AG08395 (cell line): ENCODE measurements around the gene CHAF1B.
"Not testable (repeated sequence)": the region's sequence is repeated elsewhere in the genome, so short reads cannot be mapped to it uniquely, and the experiment has no call there.

Experiments
- DNase-seq: peaks from one replicate; pipeline ENCODE4 v3.0.0; 2012; ENCODE audit warnings: mixed read lengths, low spot score

Gene CHAF1B

DNA sequence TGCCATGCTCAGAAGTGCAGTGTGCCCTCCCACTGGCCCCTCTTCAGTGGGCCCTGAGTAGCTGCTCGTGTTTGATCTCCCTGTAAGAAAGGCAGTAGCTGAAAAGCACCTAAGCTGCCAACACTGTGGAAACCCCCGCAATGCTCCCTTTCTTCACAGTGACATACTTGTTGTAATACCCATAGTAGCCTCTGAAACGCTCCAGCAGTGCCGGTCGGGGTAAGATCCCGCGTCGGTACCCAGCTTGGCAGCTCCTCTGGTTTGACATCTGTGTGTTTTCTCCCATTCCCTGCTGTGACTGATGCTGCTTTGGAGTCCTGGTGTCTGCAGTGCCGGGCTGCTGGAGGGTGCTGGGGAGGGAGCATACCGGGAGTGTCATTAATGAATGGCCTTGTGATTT lies 3.6 kb downstream of the CHAF1B start:
- peak; percentile 31 for DNase-seq

DNA sequence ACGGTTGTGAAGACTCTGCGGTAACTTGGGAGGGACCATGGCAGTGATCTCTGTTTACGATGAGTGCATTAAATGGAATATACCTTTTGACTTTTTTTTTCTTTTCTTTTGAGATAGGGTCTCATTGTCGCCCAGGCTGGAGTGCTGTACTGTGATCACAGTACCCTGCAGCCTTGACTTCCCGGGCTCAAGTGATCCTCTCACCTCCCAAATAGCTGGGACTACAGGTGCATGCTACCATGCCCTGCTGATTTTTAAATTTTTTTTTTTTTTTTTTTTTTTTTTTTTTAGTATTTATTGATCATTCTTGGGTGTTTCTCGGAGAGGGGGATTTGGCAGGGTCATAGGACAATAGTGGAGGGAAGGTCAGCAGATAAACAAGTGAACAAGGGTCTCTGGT lies 6.5 kb downstream of the CHAF1B start:
- not testable (repeated sequence) for DNase-seq

DNA sequence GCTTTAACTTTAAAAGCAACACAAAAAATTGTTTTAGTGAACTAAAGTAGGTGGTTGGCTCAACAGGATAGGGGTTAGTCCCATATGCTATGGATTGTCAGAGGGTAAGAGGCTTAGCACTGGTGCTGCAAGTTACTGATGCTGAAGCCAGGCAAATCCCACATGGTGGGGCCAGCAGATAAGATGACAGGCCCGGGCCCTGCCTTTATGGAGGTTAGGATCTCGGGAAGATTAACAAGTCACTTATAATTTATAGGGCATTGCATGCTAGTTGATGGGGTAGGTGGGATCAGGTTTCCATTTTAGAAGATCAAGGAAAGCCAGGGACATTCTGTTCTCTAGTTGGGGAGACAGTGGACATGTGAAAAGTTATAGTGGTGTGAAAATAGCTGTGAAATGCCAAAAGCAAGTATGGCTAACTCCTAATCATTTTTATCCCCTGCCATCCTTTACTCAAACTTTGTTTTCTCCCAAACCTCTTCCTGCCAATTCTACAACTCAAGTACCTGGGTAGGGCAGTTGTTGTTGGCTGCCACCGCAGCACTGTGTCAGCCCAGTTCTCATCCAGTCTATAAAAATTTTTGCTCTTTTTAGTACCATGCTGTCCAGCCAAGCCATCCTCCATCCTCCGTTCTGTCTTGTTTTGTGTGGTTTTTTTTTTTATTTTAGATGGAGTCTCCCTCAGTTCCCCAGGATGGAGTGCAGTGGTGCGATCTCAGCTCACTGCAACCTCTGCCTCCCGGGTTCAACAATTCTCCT lies 10.3 kb downstream of the CHAF1B start:
- DNase-seq: no peak

DNA sequence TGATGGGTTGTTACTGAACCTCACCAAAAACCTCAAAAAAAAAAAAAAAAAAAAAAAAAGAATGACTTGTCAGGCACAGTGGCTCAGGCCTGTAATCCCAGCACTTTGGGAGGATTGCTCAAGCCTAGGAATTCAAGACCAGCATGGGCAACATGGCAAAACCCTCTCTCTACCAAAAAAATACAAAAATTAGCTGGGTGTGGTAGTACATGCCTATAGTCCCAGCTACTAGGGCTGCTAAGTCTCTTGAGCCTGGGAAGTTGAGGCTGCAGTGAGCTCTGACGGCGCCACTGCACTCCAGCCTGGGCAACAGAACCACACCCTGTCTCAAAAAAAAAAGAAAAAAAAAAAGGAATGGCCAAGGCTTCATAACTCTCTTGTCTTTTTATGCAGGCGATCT lies 11.1 kb downstream of the CHAF1B start:
- no peak for DNase-seq

DNA sequence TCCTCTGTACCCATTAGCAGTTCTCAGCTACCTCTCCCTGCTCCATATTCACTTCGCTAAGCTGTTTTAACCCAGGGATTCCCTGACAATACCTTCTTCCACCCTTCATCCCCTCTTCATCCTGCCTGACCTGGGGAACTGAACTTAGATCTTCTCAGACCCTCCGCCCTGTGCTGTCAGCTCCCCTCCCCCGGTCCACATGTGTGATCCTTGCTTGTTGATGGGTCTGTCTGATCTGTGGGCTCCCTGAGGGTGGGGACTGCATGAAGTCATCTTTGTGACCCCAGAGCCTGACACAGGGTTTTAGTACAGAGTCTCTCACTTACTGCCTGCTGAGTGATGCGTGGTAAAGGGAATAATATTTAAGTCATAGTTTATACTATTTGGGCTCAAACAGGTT lies 11.8 kb downstream of the CHAF1B start:
- DNase-seq: no peak

DNA sequence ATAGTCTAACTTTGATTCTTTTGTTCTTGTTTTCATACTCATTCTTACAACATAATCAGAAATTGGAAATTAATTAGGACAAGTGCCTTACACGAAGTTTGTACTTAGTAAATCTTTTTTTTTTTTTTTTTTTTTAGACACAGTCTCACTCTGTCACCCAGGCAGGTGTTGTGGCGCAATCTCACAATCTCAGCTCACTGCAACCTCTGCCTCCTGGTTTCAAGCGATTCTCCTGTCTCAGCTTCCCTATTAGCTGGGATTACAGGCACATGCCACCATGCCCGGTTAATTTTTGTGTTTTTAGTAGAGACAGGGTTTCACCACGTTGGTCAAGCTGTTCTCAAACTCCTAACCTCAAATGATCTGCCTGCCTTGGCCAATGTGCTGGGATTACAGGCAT lies 12.4 kb downstream of the CHAF1B start:
- DNase-seq: no peak

DNA sequence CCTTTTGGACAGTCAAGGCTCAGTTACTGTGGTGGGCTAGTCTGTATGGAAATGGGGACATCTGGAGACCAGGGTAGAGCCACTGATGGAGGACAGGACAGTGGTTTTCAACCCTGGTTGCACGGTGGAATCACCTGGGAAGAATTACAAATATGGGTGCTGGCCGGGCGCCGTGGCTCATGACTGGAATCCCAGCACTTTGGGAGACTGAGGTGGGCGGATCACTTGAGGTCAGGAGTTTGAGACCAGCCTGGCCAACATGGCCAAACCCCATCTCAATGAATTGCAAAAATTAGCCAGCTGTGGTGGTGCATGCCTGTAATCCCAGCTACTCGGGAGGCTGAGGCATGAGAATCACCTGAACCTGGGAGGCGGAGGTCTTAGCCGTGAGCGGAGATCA lies 14.5 kb downstream of the CHAF1B start:
- not testable (repeated sequence) for DNase-seq

DNA sequence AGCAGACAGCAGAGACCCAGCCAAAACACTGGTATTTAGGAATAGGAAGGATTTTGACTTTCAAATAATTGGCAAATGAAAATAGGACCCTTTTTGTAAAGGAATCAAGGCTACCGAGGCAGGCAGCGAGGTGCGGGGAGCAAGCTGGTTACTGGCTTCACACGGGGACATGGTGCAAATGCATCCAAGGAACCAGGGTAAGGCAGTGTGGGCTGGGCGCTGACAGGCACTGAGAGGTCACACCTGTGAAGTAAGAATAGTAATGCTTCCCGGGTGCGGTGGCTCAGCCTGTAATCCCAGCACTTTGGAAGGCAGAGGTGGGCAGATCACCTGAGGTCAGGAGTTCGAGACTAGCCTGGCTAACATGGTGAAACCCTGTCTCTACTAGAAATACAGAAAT lies 15.5 kb downstream of the CHAF1B start:
- DNase-seq: no peak

DNA sequence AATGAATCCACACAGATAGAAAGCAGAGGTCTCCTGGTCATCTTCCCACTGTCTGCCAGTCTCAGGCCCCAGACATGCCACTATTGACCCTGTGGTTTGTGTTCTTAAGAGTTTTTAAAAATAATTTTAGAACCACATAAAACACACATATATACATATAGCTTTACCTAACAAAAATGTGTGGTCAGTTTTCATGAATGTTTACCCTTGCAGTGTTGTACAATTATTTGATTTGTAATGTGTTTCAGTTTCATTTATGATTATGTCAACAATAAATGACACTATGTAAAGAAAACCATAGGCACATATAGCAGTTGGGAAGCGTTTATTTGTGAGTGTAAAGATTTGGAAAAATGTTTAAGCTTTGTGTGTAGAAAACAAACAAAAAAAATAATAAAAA lies 17.1 kb downstream of the CHAF1B start:
- DNase-seq: no peak

DNA sequence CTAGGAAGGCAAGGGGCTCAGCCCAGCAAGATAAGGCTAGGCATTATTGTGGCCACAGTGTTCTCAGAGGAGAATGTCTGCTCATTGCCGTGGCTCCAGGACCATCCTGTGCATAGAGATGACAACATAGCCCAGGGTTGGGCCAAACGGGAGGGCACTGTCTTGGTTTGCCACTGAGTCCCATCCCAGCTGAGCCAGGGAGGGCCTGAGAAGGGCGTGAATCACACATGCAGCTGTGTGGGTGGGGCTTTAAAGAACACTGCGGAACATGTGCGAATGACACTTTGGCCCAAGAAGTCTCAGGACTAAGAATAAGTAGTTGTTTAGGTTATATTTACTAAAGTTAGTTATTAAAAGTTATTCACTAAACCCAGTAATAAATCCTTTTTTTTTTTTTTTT lies 18.5 kb downstream of the CHAF1B start:
- no peak for DNase-seq

DNA sequence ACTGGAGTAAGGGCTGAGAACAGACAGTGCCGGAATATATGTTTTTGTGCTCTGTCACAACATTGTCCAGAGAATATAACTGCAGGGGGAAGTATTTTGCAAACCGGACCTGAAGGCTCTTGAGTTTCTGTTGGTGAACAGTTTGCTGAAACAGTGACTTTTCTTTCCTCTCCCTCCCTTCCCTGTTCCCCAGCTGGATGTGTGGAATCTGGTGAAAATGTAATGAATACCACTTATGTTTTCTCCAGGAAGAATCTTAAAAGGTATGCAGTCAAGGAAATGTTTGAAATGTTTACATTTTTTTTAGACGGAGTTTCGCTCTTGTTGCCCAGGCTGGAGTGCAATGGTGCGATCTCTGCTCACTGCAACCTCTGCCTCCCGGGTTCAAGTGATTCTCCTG lies 23.4 kb downstream of the CHAF1B start:
- DNase-seq: no peak

DNA sequence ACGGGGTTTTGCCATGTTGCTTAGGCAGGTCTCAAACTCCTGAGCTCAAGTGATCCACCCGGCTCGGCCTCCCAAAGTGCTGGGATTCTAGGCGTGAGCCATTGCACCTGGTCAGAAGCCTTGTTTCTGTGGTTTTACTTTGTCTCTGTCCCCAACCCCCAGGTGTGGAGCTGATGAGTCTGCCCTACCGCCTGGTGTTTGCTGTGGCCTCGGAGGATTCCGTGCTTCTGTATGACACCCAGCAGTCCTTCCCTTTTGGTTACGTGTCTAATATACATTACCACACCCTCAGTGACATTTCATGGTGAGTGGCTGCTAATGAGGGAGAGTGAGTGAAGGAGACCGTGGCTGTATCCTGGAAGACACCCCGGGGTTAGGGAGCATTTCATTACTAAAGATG lies 26.1 kb downstream of the CHAF1B start:
- no peak for DNase-seq

DNA sequence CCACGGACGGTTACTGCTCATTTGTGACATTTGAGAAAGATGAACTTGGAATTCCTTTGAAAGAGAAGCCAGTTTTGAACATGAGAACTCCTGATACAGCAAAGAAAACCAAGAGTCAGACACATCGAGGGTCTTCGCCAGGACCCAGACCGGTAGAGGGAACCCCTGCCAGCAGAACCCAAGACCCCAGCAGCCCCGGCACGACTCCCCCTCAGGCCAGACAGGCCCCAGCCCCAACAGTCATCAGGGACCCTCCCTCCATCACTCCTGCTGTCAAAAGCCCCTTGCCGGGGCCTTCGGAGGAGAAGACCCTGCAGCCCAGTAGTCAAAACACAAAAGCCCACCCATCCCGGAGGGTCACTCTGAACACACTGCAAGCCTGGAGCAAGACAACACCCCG lies 27.7 kb downstream of the CHAF1B start:
- no peak for DNase-seq

DNA sequence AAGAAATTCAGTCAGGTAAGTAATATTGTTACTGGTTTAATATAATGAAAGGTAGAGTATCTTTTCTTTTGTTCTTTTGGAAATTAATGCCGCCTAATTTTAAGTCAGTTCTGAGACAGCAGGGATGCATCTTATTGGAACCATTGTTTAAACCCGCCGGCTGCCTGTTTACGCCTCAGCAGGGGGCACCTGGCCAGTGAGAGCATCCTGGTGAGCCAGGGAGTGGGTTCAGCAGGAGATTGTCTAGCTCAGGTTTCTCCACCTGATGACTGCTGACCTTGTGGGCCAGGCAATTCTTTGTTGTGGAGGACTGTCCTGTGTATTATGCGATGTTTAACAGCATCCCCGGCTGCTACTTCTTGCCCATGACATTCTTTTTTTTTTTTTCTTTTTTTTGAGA lies 30.2 kb downstream of the CHAF1B start:
- DNase-seq: no peak

DNA sequence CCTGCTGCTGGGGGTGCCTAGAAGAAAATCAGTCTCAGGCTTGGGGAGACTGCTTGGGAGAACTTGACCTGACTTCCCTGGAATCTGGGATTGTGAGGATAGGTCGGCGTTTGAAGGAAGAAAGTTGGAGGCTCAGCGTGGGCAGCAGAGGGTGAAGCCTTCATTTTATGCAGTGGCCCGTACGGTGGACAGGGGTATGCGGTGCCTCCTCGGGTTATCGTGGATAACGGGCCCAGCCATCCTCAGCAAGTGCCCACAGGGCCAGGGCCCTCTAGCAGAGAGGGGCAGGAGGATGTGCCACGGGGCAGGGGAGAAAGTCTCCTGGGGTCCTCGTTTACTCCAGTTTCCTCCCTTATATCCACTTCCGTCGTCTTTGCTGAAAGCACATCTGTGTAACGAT lies 34.0 kb downstream of the CHAF1B start:
- no peak for DNase-seq

DNA sequence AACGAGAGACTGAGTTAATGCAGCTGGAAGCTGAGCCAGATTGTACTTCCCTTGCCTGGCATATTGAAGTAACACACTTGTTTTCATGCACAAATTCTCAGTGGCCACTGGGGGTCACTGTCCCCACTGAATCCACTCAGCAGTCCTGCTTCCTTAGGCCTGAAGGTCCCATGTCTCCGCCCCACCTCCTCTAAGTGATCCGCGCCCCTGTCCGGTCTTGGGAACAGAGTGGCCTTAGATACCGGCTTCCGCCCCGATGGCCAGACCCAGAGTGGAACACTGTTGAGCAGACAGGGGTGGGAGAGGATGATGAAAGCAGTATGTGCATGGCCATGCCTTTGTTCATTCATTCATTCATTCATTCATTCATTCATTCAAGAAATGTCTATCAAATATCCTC lies 34.8 kb downstream of the CHAF1B start:
- DNase-seq: peak; percentile 92

DNA sequence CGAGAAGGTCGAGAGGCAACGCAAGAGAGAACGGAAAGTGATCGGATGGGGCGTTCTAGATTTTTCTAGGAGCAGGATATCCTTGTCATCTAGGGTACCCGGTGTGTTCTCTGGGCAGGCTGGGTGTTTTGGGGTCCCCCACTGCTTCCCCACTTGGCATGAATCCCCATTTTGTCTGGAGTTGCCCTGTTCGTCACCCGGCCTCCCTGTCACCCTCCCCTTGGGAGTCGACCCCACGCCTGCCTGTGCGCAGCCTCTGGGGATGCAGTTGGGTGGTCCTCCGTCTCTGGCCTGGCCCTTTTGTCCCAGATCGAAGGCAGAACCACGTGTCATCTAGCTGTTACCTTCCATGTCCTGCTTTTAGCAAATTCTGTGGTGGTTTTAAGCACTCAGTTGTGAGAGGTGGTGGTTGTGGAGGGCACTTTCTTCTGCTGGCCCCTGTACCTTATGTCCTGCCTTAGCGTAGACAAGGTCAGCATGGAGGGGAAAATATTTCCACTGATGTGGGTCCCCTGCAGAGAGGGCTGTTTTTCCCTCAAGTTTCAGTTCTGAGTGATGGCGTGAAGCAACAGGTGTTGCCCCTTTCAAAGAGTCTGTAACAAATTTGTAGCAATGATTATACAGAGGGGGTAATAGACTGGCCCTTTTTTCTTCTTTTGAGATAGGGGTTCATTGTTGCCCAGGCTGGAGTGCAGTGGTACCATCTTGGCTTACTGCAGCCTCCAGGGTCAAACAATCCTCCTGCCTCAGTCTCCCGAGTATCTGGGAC lies 35.6 kb downstream of the CHAF1B start:
- no peak for DNase-seq

DNA sequence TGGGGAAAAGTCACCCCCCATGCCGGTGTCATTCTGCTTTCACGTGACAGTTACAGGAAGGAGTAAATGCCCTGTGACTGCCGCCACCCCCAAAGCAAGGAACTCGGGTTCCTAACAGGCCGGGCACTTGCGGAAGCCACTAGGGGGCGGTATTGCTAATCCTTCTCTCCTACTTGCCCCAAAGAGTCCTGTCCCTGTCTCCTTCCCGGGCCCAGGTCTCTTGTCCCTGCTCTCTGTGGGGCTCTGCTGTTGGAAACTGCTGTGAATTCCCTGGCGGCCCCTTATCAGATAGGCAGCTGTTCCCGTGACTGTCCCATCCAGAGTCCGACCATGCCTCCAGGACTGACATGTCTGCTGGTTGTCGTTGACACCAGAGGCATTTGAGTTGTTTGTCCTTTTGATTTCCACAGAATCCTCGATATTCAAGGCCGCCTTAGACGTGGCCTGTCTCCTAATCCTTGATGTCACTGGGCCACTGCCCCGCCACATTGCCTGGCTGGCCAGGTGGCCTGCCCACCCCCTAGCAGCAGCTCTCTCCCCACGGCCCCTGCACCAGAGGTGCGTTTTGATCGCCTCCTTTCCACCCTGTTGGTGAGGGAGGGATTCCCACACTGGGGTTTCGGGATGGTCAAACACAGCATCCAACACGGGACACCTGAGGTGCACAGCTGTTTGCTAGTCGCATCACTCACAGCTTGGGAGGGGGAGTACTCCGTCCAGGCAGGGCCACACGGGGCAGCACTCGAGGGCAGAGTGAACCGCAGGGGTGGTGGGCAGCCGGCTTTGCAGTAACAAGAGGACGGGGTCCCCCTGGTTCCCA lies 37.3 kb downstream of the CHAF1B start:
- DNase-seq: peak; percentile 72

DNA sequence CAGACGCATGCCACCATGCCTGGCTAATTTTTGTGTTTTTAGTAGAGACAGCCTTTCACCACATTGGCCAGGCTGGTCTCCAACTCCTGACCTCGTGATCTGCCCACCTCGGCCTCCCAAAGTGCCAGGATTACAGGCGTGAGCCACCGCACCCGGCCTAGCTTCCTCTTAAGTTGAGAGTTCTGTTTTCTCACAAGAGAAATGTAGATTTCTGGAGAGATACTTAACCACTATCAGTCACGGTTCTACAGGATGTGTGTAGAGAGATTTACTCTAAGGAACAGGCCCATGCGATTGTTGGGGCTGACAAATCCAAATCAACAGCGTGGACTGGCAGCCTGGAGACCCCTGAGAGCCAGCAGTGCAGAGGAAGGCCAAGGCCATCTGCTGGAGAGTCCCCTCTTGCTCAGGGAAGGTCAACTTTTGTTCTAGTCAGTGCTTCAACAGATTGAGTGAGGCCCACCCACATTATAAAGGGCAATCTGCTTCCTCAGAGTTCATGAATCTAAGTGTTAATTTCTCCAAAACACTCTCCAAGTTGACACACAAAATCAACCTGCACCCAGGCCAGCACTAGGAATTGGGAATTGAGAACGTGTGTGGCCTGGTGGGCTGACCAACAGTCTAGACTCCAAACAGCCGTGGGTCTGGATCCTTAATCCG lies 38.7 kb downstream of the CHAF1B start:
- DNase-seq: no peak

DNA sequence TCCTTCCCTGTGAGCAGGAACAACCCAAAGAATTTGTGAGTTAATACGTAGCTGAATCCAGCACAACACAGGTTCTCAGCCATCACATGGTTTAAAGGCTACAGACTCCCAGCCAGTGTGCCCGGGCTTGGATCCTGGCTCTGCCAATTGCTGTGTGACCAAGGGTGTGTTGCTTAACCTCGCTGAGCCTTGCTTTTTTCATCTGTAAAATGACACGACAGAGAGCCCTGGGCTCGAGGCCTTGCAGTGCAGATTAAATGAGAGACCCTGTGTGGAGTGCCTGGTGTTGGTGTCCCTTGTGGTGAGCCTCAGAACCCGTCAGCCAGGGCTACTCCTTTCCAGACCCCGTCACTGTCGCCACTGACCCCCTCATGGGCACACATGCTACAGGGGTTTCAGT lies 39.4 kb downstream of the CHAF1B start:
- DNase-seq: no peak

DNA sequence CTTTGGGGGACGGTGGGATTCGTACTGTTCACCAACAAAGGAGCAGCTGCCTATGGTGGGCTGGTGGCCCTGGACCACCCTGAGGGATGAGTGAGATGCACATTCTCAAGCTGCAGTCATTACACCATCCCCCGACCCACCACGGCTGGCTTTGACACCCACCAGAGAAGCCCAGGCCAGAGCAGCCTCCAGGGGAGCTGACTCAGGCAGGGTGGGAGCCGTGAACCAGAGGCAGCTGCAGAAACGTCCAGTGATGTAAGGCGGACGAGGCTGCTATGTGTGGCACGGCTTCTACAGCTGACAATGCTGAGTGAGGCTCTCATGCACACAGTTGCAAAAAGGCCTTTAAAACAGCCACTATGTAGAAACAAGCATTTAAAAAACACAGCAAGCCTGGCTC lies 40.1 kb downstream of the CHAF1B start:
- no peak for DNase-seq

DNA sequence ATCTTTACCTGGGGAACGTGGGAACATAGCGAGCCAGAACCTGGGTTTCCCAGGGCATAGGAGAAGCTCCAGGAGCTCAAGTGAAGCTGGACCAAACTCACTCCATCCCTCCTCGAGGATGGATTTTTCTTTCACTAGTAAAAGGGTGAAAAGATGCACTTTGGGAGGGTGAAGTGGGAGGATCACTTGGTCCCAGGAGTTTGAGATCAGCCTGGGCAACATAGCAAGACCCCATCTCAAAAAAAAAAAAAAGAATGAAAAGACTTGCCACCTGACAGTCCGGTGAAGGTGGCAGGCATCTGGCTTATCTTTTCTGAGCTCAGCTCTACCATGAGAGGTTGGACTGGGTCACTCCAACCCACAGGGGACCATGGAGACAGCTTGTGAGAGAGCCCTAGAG lies 42.3 kb downstream of the CHAF1B start:
- no peak for DNase-seq
